UCSD-AML1 (cell line): Measurements from ENCODE around the gene KCTD7.
"Not testable (repeated sequence)": the region's sequence is repeated elsewhere in the genome, so short reads cannot be mapped to it uniquely, and the experiment has no call there.

Experiments
- DNase-seq: peaks from one replicate; lab custom pipeline; 2025; ENCODE audit not compliant: unreplicated experiment; lab: John Stamatoyannopoulos, UW

The KCTD7 gene

GRCh38 chr7:66615699-66616098, 13.0 kb upstream of the KCTD7 start:
- DNase-seq: no peak

- no peak for DNase-seq
Observed at GRCh38 chr7:66617295-66617694, 11.4 kb upstream of the KCTD7 start.

GRCh38 chr7:66619341-66619948, 9.2 kb upstream of the KCTD7 start:
- DNase-seq: not testable (repeated sequence)

- no peak for DNase-seq
Observed at GRCh38 chr7:66626331-66626934, 2.2 kb upstream of the KCTD7 start.

- DNase-seq: no peak
Observed at GRCh38 chr7:66627151-66627681, 1.5 kb upstream of the KCTD7 start.

GRCh38 chr7:66627881-66628360, 760 bp upstream of the KCTD7 start:
- DNase-seq: no peak

- no peak for DNase-seq
Observed at GRCh38 chr7:66629222-66630062, 761 bp downstream of the KCTD7 start.

- peak; percentile 11 for DNase-seq
Observed at GRCh38 chr7:66630531-66630930, 1.9 kb downstream of the KCTD7 start.

GRCh38 chr7:66631471-66631870, 2.8 kb downstream of the KCTD7 start:
- peak; percentile 9 for DNase-seq

GRCh38 chr7:66634816-66635215, 6.1 kb downstream of the KCTD7 start:
- DNase-seq: no peak

GRCh38 chr7:66635322-66635981, 6.8 kb downstream of the KCTD7 start:
- not testable (repeated sequence) for DNase-seq

GRCh38 chr7:66635982-66636546, 7.4 kb downstream of the KCTD7 start:
- not testable (repeated sequence) for DNase-seq

GRCh38 chr7:66638309-66639099, 9.8 kb downstream of the KCTD7 start:
- DNase-seq: no peak

GRCh38 chr7:66639773-66640172, 11.1 kb downstream of the KCTD7 start:
- no peak for DNase-seq

- no peak for DNase-seq
Observed at GRCh38 chr7:66640802-66641525, 12.3 kb downstream of the KCTD7 start.

- no peak for DNase-seq
Observed at GRCh38 chr7:66641526-66641871, 12.8 kb downstream of the KCTD7 start.

GRCh38 chr7:66642186-66642585, 13.5 kb downstream of the KCTD7 start:
- no peak for DNase-seq

- no peak for DNase-seq
Observed at GRCh38 chr7:66642932-66643331, 14.3 kb downstream of the KCTD7 start.

GRCh38 chr7:66643395-66643794, 14.7 kb downstream of the KCTD7 start:
- no peak for DNase-seq
